Trophoblast cell (in vitro differentiated cells and primary cell): ENCODE results near the gene CLPTM1L.

ENCODE experiments used
- DNase-seq, 2 donors: peaks; one replicate each; pipeline ENCODE4 v3.0.0-alpha.2; 2016
- H2AFZ ChIP-seq: 2 replicates; pipeline ENCODE4 v1.6.1; 2013; ENCODE audit warnings: low read length, moderate library complexity, mild to moderate bottlenecking; ENCODE audit not compliant: insufficient read depth, poor library complexity
- H2AK5ac ChIP-seq: 2 replicates; pipeline ENCODE4 v1.6.1; 2013; ENCODE audit warnings: mild to moderate bottlenecking, low read length
- H2BK120ac ChIP-seq: 2 replicates; pipeline ENCODE4 v1.6.1; 2013; ENCODE audit warnings: low read length, mild to moderate bottlenecking, moderate library complexity; ENCODE audit not compliant: insufficient read depth, poor library complexity
- H2BK12ac ChIP-seq: 2 replicates; pipeline ENCODE4 v1.6.1; 2013; ENCODE audit warnings: mild to moderate bottlenecking, low read length, moderate library complexity
- H2BK5ac ChIP-seq: 2 replicates; pipeline ENCODE4 v1.6.1; 2013; ENCODE audit warnings: low read length, low read depth, moderate library complexity, mild to moderate bottlenecking; ENCODE audit not compliant: poor library complexity
- H3K14ac ChIP-seq: 2 replicates; pipeline ENCODE4 v1.6.1; 2013; ENCODE audit warnings: mild to moderate bottlenecking, low read length
- H3K18ac ChIP-seq: 2 replicates; pipeline ENCODE4 v1.6.1; 2013; ENCODE audit warnings: mild to moderate bottlenecking, low read length
- H3K23ac ChIP-seq: 2 replicates; pipeline ENCODE4 v1.6.1; 2013; ENCODE audit warnings: low read length
- H3K27ac ChIP-seq: 2 replicates; pipeline ENCODE4 v1.5.1; 2013; ENCODE audit warnings: low read depth, mild to moderate bottlenecking, inconsistent platforms, low read length, moderate library complexity
- H3K27me3 ChIP-seq: 2 replicates; pipeline ENCODE4 v1.6.1; 2013; ENCODE audit warnings: inconsistent platforms, mild to moderate bottlenecking, low read length, moderate library complexity; ENCODE audit not compliant: insufficient read depth
- H3K36me3 ChIP-seq, 2 experiments: 1 replicate in 1 of 2; 2 replicates in 1 of 2; pipeline ENCODE4 v1.6.1; 2013; ENCODE audit warnings: low read length in 2 of 2, mild to moderate bottlenecking in 2 of 2, moderate library complexity in 1 of 2; ENCODE audit not compliant: insufficient read depth in 2 of 2, control insufficient read depth in 1 of 2
- H3K4ac ChIP-seq: 2 replicates; pipeline ENCODE4 v1.6.1; 2013; ENCODE audit warnings: low read depth, mild to moderate bottlenecking, low read length, moderate library complexity
- H3K4me1 ChIP-seq, 2 experiments: 1 replicate in 1 of 2; 2 replicates in 1 of 2; pipeline ENCODE4 v1.6.1; 2013; ENCODE audit warnings: low read length in 2 of 2, mild to moderate bottlenecking in 2 of 2, moderate library complexity in 1 of 2; ENCODE audit not compliant: insufficient read depth in 2 of 2, control insufficient read depth in 1 of 2
- H3K4me2 ChIP-seq: 2 replicates; pipeline ENCODE4 v1.6.1; 2013; ENCODE audit warnings: inconsistent platforms, mild to moderate bottlenecking, low read length, moderate library complexity
- H3K4me3 ChIP-seq: 2 replicates; pipeline ENCODE4 v1.5.1; 2013; ENCODE audit warnings: mild to moderate bottlenecking, low read depth, low read length, inconsistent platforms
- H3K79me1 ChIP-seq: one replicate; pipeline ENCODE4 v1.6.1; 2013; ENCODE audit warnings: low read length
- H3K79me2 ChIP-seq: 2 replicates; pipeline ENCODE4 v1.6.1; 2013; ENCODE audit warnings: low read length, mild to moderate bottlenecking; ENCODE audit not compliant: control insufficient read depth, insufficient read depth, poor library complexity
- H3K9ac ChIP-seq: 2 replicates; pipeline ENCODE4 v1.6.1; 2013; ENCODE audit warnings: mild to moderate bottlenecking, low read length
- H3K9me3 ChIP-seq: 2 replicates; pipeline ENCODE4 v1.6.1; 2013; ENCODE audit warnings: low read depth, mild to moderate bottlenecking, control low read depth, inconsistent platforms, low read length; ENCODE audit not compliant: insufficient read depth
- H4K12ac ChIP-seq: 2 replicates; pipeline ENCODE4 v1.6.1; 2013; ENCODE audit warnings: low read depth, mild to moderate bottlenecking, low read length, moderate library complexity
- H4K8ac ChIP-seq: 2 replicates; pipeline ENCODE4 v1.6.1; 2013; ENCODE audit warnings: low read depth, mild to moderate bottlenecking, low read length, moderate library complexity
- H4K91ac ChIP-seq: one replicate; pipeline ENCODE4 v1.6.1; 2013; ENCODE audit warnings: low read depth, mild to moderate bottlenecking, low read length, moderate library complexity
- WGBS: extraction: QIAGEN DNeasy Blood & Tissue Kit; methylation state at CpG from one replicate; pipeline ENCODE4 v1.1.7; 2013; ENCODE audit warnings: missing lambda C conversion rate; ENCODE audit not compliant: insufficient read length, insufficient coverage; ENCODE audit errors: extremely low coverage; 5-methylcytosine and 5-hydroxymethylcytosine counted together

CLPTM1L gene

DNA sequence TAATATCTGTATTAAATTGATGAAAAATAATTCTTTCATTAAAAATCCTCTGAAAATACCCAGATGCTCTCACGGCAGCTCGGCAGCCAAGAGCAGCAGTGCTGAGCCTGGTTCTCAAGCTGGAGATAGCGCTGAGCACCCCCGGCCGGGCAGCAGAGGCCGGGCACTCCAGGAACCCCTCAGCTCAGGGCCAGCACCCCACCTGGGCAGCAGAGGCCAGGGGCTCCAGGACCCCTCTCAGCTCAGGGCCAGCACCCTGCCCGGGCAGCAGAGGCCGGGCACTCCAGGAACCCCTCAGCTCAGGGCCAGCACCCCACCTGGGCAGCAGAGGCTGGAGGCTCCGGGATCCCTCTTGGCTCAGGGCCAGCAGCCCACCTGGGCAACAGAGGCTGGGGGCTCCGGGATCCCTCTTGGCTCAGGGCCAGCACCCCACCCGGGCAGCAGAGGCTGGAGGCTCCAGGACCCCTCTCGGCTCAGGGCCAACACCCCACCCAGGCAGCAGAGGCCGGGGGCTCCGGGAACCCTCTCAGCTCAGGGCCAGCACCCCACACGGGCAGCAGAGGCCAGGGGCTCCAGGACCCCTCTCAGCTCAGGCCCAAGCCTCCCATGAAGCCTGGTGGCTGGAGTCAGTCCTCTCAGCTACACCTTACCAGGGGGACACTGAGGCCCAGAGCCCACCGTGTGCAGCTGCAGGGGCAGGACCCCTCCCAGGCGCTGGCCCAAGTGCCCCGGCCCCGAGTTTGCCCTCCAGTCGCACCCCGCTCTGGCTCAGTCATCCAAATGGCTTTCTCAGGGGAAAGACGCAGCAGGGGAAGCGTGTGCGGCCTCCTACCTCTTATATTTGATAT lies 21.7 kb downstream of the CLPTM1L start:
- Histone ChIP-seq H3K23ac (no peak overlapping the region), H3K9ac (no peak overlapping the region), H4K8ac (no peak overlapping the region), H4K12ac (no peak overlapping the region), H3K4me2 (no peak overlapping the region), H3K14ac (no peak overlapping the region), H3K4me3 (no peak overlapping the region), H3K79me1 (no peaks in the 10 kb centered on the region), H2BK12ac (no peak overlapping the region), H4K91ac (no peak overlapping the region), H3K9me3 (peaks cover 21% of the 10 kb centered on the region), H3K27me3 (no peaks in the 10 kb centered on the region), H3K4ac (no peak overlapping the region), H2AFZ (no peak overlapping the region), H2BK5ac (no peak overlapping the region), H3K27ac (no peak overlapping the region), H3K79me2 (no peaks in the 10 kb centered on the region), H2AK5ac (no peak overlapping the region), H2BK120ac (no peak overlapping the region), H3K4me1 (no peaks in the 10 kb centered on the region), H3K36me3 (peaks cover 74 to 79% of the 10 kb centered on the region in 2 experiments), H3K18ac (no peak overlapping the region)
- WGBS = no CpG with 5 or more reads among the region's 24 CpGs
- DNase-seq = no peak

DNA sequence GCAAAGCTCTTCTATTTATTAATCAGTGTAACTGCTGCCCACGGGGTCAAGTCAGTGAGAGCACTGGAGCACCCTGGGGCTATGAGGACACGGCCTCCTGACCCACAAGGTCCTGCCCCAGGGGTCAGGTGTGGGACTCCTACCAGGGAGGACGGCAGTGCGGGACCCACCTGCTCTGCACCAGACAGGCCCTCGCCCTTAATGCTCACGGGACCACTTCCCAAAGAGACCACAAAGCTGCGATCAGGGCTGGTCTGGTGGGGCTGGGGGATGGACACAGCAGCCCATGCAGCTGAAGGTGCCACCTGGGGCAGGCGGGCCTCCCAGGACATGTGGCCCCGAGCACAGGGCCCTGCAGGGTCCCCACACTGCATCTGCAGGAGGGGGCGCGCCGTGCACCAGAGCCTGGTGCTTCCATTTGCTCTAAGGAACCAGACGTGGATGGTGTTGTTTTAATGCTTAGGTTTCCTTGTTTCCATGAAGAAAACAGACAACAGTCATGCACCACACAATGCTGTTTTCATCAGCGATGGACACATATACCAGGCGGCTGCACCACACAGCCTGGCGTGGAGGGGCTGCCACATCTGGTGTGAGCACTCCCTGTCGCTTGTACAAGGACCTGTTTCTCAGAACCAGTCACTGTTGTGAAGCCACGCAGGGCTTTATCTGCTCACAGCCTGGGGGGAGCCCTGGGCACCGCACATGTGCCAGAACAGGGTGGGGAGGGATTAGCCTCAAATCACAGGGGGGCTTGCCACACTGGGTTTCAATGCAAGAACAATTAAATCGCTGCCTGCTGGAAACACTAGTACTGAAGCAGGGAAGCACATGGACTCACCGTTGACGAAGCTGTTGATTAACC lies 22.6 kb downstream of the CLPTM1L start:
- no peak overlapping the region for H3K23ac ChIP-seq
- no peak overlapping the region for H3K27ac ChIP-seq
- WGBS = no CpG with 5 or more reads among the region's 22 CpGs
- peaks cover 78 to 83% of the 10 kb centered on the region in 2 experiments for H3K36me3 ChIP-seq
- no peak overlapping the region for H2BK5ac ChIP-seq
- no peak overlapping the region for H3K4me3 ChIP-seq
- no peak overlapping the region for H4K8ac ChIP-seq
- no peaks in the 10 kb centered on the region for H3K27me3 ChIP-seq
- no peaks in the 10 kb centered on the region for H3K4me1 ChIP-seq
- no peak overlapping the region for H2AK5ac ChIP-seq
- H4K12ac ChIP-seq = no peak overlapping the region
- H3K79me2 ChIP-seq = no peaks in the 10 kb centered on the region
- H3K4ac ChIP-seq = no peak overlapping the region
- H3K14ac ChIP-seq = no peak overlapping the region
- H2BK12ac ChIP-seq = no peak overlapping the region
- no peak overlapping the region for H2BK120ac ChIP-seq
- no peak overlapping the region for H4K91ac ChIP-seq
- H3K9ac ChIP-seq = no peak overlapping the region
- no peaks in the 10 kb centered on the region for H3K79me1 ChIP-seq
- no peak overlapping the region for H3K18ac ChIP-seq
- no peak for DNase-seq
- peaks cover 21% of the 10 kb centered on the region for H3K9me3 ChIP-seq
- H3K4me2 ChIP-seq = no peak overlapping the region
- H2AFZ ChIP-seq = no peak overlapping the region

DNA sequence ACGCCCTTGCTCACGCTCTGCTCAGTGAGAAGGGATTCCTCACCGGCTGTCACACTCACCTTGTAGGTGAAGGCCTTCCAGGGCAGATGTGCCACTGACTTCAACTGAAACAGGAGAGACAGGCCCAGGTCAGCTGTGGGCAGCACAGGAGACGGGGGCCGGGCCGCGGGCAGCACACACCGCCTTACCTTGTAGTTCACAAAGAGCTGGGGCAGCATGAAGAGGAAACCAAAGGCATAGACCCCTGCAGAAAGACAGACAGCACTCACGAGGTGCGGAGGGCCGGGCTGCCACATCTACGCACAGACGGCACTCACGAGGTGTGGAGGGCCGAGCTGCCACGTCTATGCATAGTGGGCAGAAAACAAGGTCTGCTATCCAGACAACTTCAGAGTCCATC lies 23.3 kb downstream of the CLPTM1L start:
- no peak for DNase-seq
- H4K12ac ChIP-seq = no peak overlapping the region

DNA sequence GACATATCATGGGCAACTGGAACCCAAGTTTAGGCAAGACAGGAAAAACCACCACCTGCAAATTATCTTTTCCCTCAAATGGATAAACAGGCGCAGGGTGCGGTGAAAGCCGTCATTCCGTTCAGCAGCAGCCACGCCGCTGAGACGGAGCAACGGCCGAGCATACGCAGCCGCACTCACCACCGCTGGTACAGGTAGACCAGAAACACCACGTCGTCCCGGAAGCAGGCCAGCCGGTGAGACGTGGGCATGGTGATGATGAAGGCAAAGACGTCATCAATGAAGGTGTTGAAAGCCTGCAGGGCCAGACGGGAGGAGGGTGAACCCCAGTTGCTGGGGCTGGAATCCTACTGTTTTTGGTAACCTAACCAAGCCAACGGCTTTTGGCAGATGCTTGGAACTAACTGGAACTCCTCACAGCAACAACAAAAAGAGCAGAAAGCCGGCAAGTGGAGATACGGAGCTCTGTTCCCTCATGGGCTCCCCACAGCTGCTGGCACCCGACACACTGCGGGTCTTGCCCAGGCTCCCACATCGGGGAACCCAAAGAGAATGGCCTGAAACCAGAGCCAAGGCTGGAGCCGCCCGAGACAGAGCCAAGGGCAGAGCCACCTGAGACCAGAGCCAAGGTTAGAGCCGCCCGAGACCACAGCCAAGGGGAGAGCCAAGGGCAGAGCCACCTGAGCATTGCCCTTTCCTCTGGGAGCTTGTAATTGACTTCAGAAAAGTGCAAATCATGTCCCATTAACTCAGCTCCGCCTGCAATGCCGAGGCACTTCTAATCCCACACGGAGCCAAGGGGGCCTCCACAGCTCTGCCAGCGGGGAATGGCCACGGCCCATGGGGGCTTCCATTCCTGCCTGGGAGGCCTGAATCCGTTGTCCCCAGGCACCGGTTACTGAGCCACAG lies 24.2 kb downstream of the CLPTM1L start:
- Histone ChIP-seq H3K14ac (no peak overlapping the region), H3K27ac (no peak overlapping the region), H3K9ac (no peak overlapping the region), H3K23ac (no peak overlapping the region), H2BK120ac (no peak overlapping the region), H3K4me1 (no peaks in the 10 kb centered on the region), H2AK5ac (no peak overlapping the region), H3K9me3 (peaks cover 12% of the 10 kb centered on the region), H3K18ac (no peak overlapping the region), H3K27me3 (no peaks in the 10 kb centered on the region), H2AFZ (no peak overlapping the region), H3K79me2 (no peaks in the 10 kb centered on the region), H3K4me3 (no peak overlapping the region), H2BK5ac (no peak overlapping the region), H3K4ac (no peak overlapping the region), H3K36me3 (peaks cover 76 to 77% of the 10 kb centered on the region in 2 experiments), H3K79me1 (no peaks in the 10 kb centered on the region), H4K8ac (no peak overlapping the region), H3K4me2 (no peak overlapping the region), H2BK12ac (no peak overlapping the region), H4K91ac (no peak overlapping the region), H4K12ac (no peak overlapping the region)
- WGBS = no CpG with 5 or more reads among the region's 36 CpGs
- DNase-seq = no peak

More for the DNA sequence above, 23.3 kb downstream of the CLPTM1L start:
- Histone ChIP-seq H2BK120ac (no peak overlapping the region), H3K18ac (no peak overlapping the region), H2BK12ac (no peak overlapping the region), H4K8ac (no peak overlapping the region), H2AFZ (no peak overlapping the region), H2AK5ac (no peak overlapping the region), H3K23ac (no peak overlapping the region), H3K4me1 (no peaks in the 10 kb centered on the region), H3K4ac (no peak overlapping the region), H3K4me2 (no peak overlapping the region), H2BK5ac (no peak overlapping the region), H3K14ac (no peak overlapping the region), H3K79me2 (no peaks in the 10 kb centered on the region), H3K27ac (no peak overlapping the region), H3K4me3 (no peak overlapping the region), H3K9me3 (peaks cover 18% of the 10 kb centered on the region), H3K9ac (no peak overlapping the region), H3K27me3 (no peaks in the 10 kb centered on the region), H3K79me1 (no peaks in the 10 kb centered on the region), H4K91ac (no peak overlapping the region), H3K36me3 (peaks cover 81 to 83% of the 10 kb centered on the region in 2 experiments)
- no CpG with 5 or more reads among the region's 16 CpGs for WGBS
